ENCODE measurements around the gene NCOA4. TPM values are rescaled to one million over a fixed set of nuclear protein-coding genes. Genes with fewer than 3 reads are reported as not detected.

The NCOA4 gene
- total and polyA plus RNA-seq, 2 of the 8 experiments (the other 6 are each of a cell fraction or from before 2014, with no cell fraction given), result 28.9 to 65.2 TPM

- WGBS, 2 experiments (ENCODE audit: extremely low coverage in 1 of 2, insufficient coverage in 1 of 2, insufficient read length in 1 of 2, insufficient replicate concordance in 2 of 2, low coverage in 1 of 2, low lambda C conversion rate in 2 of 2, missing lambda C conversion rate in 1 of 2), result 4% methylated on average over 48 of the region's 49 CpGs; no CpG with 5 or more reads in 1 of the 2 experiments
- 0 out of 2 replicates have a peak overlapping the region, but pooled peaks have one; percentile 55 for H3K18ac ChIP-seq (ENCODE audit: extremely low read depth, low read length)
- H3K79me1 ChIP-seq (ENCODE audit: low read depth, low read length), result peaks cover 4% of the 10 kb centered on the region; the same call in 1 of the 2 replicates
- no peaks in the 10 kb centered on the region for H3K9me3 ChIP-seq (ENCODE audit: insufficient read depth in 2 of 2, low read depth in 1 of 2, low read length in 1 of 2)
- peak overlapping the region; percentile 12 to 72 for H3K4me2 ChIP-seq (ENCODE audit: insufficient read depth in 1 of 2, low read depth in 2 of 2, low read length in 2 of 2)
- H3K79me2 ChIP-seq (ENCODE audit: control insufficient read depth in 1 of 2, insufficient read depth in 2 of 2, low read length in 2 of 2), result peaks cover 3 to 80% of the 10 kb centered on the region in 2 experiments; a peak in 3 of 4 replicates
- H2AFZ ChIP-seq (ENCODE audit: low read length), result no peak overlapping the region
- H2BK120ac ChIP-seq (replicated peaks; ENCODE audit: low read depth, low read length), result no peak overlapping the region
- FAIRE-seq (no peak), DNase-seq (ENCODE audit: low read depth in 1 of 2, low spot score in 2 of 2) (peak; percentile 68 to 88)
- no peaks in the 10 kb centered on the region for H3K36me3 ChIP-seq (ENCODE audit: control insufficient read depth in 2 of 4, insufficient read depth in 4 of 4, low read length in 3 of 4)
- H3K23ac ChIP-seq (ENCODE audit: insufficient read length), result no peak overlapping the region
- H3K27me3 ChIP-seq (replicated peaks in 1 of 4; ENCODE audit: control insufficient read depth in 3 of 4, extremely low read depth in 1 of 4, insufficient read depth in 3 of 4, low read length in 3 of 4), result no peaks in the 10 kb centered on the region
- ChIA-PET CTCF (ENCODE audit: partially characterized antibody) (interaction anchor here (0.9 kb wide), 1 partner anchor 9 kb away, joined by 3 read pairs; no protein-coding TSS in a partner anchor), POLR2A (ENCODE audit: partially characterized antibody) (interaction anchor here (1.3 kb wide), 1 partner anchor 10 kb away, joined by 4 read pairs; no protein-coding TSS in a partner anchor)
- peak overlapping the region; percentile 89 for H4K8ac ChIP-seq (ENCODE audit: extremely low read depth, insufficient read depth, low read length)
- H4K91ac ChIP-seq (replicated peaks; ENCODE audit: insufficient read length, low read length), result no peak overlapping the region
- peak overlapping the region; percentile 39 to 78 (median 56) for H3K9ac ChIP-seq (replicated peaks in 1 of 4; ENCODE audit: extremely low read depth in 1 of 4, low read depth in 3 of 4, low read length in 3 of 4)
- no peak overlapping the region for H2BK15ac ChIP-seq (ENCODE audit: low read length)
- no peak overlapping the region for H2BK12ac ChIP-seq (ENCODE audit: low read depth, low read length)
- H3K23me2 ChIP-seq (ENCODE audit: low read depth, low read length), result no peaks in the 10 kb centered on the region; the same call in 1 of the 2 replicates
- H3K14ac ChIP-seq (ENCODE audit: insufficient read length), result no peak overlapping the region
- H3K4me3 ChIP-seq (ENCODE audit: extremely low read depth in 1 of 4, insufficient read depth in 2 of 4, low read depth in 3 of 4, low read length in 4 of 4), result peak overlapping the region; percentile 60 to 81 (median 74)
- no peak overlapping the region for H3K4ac ChIP-seq (replicated peaks; ENCODE audit: insufficient read length, low read depth, low read length)
- no peak overlapping the region for H2BK20ac ChIP-seq (ENCODE audit: low read length)
- H4K5ac ChIP-seq (ENCODE audit: insufficient read length, low read depth, low read length), result peak overlapping the region; percentile 57
- H2BK5ac ChIP-seq (ENCODE audit: low read depth, low read length), result no peak overlapping the region; the same call in 1 of the 2 replicates
- peak overlapping the region; percentile 51; the same call in 1 of the 2 replicates for H3K27ac ChIP-seq (ENCODE audit: low read depth, low read length)
- H3K4me1 ChIP-seq (replicated peaks in 1 of 4; ENCODE audit: control insufficient read depth in 3 of 4, insufficient read depth in 4 of 4, low read length in 3 of 4), result peaks cover 0 to 7% (median 3%) of the 10 kb centered on the region in 4 experiments; a peak in 3 of 7 replicates
- H3K56ac ChIP-seq (replicated peaks; ENCODE audit: insufficient read length, low read depth, low read length), result peak overlapping the region; percentile 10
- H2AK5ac ChIP-seq (ENCODE audit: low read depth, low read length), result no peak overlapping the region
- peaks cover 9 to 17% of the 10 kb centered on the region in 2 experiments for H4K20me1 ChIP-seq (replicated peaks in 1 of 2; ENCODE audit: control insufficient read depth in 1 of 2, insufficient read depth in 2 of 2, low read length in 2 of 2)
- TF ChIP-seq EGR1 (IDR thresholded peaks at IDR 0.05; ENCODE audit: borderline replicate concordance, low read depth, low read length), result peak; percentile 88
- TF ChIP-seq GABPA (IDR thresholded peaks at IDR 0.05; ENCODE audit: borderline replicate concordance, insufficient read depth, low read length), result no peak
- 0 out of 4 replicates have a peak, but pooled peaks of 1 of the 2 experiments have one; percentile 29 for TF ChIP-seq SIN3A (conservative IDR thresholded peaks at IDR 0.05 in 1 of 2, IDR thresholded peaks at IDR 0.05 in 1 of 2; ENCODE audit: low read depth in 1 of 2, low read length in 2 of 2)
- TF ChIP-seq E2F6 (IDR thresholded peaks at IDR 0.05), result peak; percentile 45; the same call in 1 of the 2 replicates
- no peak for TF ChIP-seq SIX5 (IDR thresholded peaks at IDR 0.05; ENCODE audit: low read depth, low read length)
- TF ChIP-seq TEAD4 (IDR thresholded peaks at IDR 0.05; ENCODE audit: low read depth, low read length), result no peak
- no peak for TF ChIP-seq RAD21 (IDR thresholded peaks at IDR 0.05 in 1 of 2, conservative IDR thresholded peaks at IDR 0.05 in 1 of 2; ENCODE audit: low read depth in 2 of 2, low read length in 2 of 2)
- TF ChIP-seq RBBP5 (IDR thresholded peaks at IDR 0.05; ENCODE audit: borderline replicate concordance, low read depth, low read length), result peak; percentile 94
Measured at GRCh38 chr10:46022978-46023702, 7.3 kb downstream of the NCOA4 start.
